Cerebellar cortex (tissue), 1 donor: ENCODE measurements around the gene SMAD3.

Experiments
- DNase-seq: peaks from one replicate; pipeline ENCODE4 v3.0.0-alpha.2; 2015; ENCODE audit warnings: low spot score

SMAD3 gene

DNA sequence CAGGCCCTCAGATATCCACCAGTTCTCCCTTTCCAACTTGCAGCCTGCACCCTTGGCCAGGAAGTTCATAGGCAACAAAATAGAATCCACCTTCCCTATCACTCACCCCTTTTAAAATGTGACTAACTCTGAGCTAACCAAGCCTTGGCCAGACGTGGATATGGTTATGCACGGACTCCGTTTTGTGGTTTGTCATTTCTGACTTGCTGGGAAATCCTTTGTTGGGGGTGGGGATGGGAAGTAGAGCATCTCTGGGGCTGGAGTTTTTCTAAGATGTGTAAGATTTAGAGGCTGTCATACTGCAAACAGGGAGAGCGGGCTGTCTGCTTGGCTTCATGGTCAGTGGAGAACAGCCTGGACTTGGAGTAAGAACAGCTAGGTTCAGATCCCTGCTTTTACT lies 62.6 kb downstream of the SMAD3 start:
- DNase-seq, result no peak

DNA sequence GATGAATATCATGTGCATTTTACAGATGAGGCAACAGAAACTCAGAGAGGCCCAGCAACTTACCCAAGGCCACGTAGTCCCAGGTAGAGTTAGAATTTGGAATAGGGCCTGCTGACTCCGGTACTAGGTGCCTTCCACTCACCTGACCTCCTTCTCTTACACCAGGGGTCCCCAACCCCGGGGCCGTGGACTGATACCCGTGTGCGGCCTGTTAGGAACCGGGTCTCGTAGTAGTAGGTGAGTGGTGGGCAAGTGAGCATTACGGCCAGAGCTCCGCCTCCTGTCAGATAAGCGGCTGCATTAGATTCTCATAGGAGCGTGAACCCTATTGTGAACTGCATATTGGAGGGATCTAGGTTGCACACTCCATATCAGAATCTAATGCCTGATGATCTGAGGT lies 64.8 kb downstream of the SMAD3 start:
- DNase-seq, result no peak

- no peak for DNase-seq
Measured at GRCh38 chr15:67130673-67131601, 65.5 kb downstream of the SMAD3 start.

DNA sequence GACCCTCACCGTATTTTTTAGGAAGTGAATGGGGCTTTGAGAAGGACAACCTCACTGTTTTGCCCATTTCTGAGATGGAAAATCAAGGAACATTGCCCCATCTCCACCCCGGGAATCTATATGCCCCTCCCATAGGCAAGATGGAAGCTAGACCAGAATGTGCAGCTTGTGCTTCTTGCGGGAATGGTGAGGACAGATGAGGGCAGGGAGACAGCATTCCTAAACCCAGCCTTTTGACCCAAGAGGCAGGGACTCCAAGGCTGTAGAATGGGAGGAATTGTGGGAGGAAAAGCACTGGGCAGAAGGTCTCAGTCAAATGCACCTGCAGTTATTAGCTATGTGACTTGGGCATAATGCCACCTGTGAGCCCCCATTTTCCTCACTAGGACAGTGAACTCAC lies 66.9 kb downstream of the SMAD3 start:
- DNase-seq, result no peak

DNA sequence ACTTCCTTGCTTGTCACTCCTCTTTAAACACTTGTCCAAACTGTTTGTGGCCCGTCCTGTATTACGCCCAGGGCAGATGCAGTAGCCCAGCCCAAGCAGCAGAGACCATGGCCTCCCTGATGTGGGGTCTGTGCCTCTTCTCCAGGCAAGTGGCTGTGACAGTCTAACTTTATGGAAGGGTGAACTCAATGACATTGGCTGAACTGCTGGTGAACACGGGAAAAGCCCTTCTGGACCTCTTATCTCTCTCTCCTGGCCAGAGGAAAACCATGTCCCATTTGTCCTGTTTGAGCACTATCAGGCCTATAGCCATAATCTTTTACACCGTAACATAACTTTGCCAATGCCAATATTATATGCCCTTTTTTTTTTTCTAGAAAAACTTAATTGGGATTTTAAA lies 67.6 kb downstream of the SMAD3 start:
- DNase-seq, result no peak

DNA sequence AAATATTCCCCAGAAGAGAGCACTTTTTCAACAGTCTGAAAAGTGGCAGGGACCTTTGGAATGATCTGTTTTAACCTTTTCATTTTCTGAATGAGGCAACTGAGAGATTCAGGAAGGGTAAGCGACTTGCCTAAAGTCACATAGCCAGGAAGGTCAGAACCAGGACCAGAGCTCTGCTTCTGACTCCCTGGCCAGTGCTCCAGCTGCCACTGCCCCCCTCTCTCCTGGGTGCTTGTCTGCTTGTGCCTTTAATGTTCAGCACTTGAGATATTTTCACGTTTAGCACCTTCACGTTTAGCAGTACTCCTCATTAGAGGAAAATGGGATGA lies 68.3 kb downstream of the SMAD3 start:
- DNase-seq, result no peak

DNA sequence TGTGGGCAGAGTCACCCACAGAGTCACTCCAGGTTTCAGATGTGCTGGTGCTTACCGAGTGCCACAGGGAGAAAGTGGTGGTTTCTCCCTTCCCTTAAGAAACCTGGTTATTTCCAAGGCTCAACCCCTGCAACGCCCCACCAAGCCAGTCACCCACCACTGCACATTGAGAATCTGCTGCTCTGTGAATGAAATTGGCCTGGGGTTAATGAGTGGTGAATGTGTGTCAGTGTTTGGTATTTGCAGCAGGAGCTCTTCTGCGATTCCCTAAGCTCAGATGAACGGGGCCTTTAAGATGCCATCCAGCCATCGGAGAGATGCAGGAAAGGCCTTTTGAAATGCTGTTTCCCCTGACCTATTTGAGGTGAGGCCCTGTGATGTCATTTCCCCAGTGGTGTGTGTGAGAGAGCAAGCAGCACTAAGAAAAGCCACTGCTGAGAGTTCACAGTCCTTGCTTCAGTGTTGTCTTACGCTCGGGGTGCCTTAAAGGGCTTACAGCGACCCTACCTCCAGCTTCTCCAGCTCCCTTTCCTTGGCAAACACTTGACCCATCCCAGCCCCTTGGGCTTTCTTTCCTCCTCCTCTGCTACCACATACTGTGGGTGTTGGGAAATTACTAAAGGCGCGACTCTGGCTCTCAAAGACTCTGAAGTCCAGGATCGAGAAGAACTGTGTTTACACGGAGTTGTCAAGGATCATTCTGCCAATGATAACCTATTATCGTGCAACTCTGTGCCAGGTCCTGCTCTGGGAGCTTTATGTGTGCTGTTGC lies 68.9 kb downstream of the SMAD3 start:
- DNase-seq, result peak; percentile 39

- DNase-seq, result no peak
Measured at GRCh38 chr15:67134871-67135492, 69.6 kb downstream of the SMAD3 start.

DNA sequence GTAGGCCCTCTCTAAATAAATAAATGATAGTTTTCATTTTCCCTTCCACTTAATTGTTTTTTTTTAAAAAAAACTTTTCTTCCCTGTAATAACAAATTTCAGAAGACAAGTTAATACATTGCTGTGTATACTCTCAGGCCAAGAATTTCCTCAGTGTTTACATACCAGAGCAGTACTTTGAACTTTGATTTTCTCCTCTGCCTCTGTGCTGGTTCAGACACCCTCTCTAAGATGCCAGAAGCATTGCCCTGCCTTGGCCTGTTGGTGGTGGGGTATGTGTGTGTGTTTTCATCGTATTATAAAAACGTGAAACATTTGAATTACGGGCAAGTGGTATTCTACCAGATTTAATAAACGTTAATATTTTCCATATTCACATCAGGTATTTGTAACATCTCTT lies 70.1 kb downstream of the SMAD3 start:
- no peak for DNase-seq

DNA sequence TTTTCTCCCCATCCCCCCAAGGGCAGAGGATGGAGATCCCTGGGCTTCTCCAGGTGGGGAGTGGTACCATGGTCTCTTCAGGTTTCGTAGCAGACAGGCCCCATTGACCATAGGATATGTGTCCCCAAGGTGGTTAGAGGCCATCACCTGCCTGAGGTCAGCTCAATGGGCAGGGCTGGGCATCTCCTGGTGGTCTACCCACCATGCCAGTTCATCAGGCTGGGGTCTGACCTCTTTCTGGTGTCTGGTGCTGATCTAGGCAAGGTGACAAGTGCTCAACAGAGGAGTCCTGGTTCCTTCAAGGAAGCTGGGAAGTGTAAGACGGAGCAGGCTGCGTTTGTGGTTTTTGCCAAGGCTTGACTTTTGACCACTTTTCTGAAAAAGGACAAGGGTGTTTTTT lies 71.4 kb downstream of the SMAD3 start:
- no peak for DNase-seq

DNA sequence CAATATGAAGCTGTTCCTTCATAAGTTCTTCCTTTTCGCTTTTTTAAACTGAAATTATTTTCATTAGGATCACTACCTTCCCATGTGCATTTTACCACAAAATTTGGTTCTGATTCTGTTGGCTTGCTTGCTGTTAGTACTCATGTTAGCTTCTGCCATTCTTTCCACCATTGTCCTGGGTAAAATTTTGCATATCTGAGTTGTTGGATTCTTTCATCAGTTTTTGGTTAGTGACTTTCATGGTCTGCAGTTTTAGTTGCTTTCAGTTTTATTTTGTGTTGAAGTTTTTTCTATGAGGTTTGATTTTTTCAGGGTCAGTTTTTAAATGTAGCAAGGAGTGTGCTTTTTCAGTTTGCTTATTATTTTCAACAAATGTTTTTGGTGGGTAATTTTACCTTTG lies 71.9 kb downstream of the SMAD3 start:
- no peak for DNase-seq

DNA sequence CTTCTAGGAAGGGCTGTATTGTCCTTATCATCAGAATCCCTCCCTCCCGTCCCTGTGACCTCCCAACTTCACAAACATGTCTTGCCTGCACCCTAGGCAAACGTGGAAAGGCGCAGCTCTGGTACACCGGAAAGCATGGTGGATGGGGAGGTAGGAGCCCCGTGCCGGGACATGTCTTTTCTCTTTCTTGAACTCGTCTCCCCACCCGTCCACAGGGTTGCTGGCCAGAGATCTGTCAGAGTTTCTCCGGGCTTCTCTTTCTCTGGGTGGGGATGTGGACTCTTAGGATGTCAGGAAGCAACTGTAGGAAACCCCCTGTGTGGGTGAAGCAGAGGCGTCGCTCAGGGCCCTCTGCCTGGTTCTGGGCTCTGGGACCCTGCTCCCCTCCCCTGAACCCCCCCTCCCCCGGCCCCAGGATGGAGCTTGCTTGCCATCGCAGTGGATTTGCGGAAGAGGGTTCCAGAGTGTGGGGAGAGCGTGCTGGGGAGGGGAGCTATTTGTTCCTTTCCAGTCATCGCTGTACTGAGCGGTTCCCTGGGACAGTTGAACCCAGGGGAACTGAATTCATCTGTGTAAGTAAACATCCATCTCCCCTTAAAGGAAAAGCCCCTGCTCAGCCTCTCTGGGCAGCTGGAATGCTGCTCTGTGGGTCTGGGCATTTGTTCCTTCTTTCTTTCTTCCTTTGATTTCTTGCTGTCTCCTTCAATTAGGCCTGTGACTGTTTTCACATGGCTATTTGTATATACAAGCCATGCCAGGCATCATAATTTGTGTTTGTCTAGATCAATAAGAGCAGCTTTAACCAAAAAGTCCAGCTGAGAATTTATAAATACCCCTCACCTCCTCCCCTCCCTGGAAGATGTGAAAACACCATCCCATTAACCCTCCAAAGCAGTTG lies 72.8 kb downstream of the SMAD3 start:
- no peak for DNase-seq

- no peak for DNase-seq
Measured at GRCh38 chr15:67138891-67139855, 73.8 kb downstream of the SMAD3 start.

DNA sequence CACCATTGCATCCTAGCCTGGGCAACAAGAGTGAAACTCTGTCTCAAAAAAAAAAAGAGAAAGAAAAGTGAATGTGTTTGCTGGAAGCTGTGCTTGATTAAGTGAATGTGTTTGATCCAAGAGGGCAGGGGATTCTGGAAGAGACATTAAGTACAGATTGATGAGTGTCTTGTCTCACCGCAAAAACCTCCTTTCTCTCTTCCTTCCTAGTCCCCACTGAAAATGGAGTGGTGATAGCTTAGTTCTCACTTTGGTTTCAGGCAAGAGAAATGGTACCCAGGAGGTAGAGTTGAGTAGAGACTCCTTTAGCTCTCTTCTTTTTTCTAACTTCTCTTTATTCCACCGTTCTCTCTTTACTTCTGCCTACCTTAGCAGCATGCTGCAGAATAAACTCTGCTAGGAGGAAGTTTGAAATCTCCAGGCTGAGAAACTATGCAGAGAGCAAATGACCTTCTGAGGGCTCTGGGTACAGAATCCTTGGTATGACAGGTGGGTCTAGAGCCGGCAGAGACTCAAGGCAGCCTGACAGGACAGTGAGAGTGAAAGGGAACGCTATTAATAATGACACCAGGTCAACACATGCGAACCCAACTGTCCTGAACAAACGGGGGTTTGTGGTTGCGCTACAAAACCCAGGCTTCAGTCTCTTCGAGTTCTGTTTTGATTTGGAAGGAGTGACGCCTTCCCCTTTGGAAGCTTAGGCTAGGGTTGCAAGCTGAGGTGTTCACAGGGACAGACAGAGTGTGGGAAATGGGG lies 74.9 kb downstream of the SMAD3 start:
- DNase-seq, result no peak

GRCh38 chr15:67142092-67142766 lies 76.8 kb downstream of the SMAD3 start:
- no peak for DNase-seq

DNA sequence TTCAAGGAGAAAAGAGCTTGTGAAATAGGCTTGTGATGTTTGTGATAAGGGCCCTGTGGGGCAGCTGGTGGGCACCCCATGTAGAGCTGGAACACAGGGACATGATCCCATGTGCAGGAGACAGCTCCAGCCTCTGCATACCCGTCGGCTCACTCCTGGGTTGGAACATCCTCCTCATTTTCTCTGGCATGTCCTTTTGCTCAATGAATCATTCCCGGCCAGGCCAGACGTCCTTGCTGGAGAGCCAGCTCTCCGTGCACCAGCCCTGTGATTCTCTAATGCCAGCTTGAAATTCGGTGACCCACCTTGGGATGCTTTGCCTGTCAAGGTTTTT lies 77.3 kb downstream of the SMAD3 start:
- DNase-seq, result no peak

DNA sequence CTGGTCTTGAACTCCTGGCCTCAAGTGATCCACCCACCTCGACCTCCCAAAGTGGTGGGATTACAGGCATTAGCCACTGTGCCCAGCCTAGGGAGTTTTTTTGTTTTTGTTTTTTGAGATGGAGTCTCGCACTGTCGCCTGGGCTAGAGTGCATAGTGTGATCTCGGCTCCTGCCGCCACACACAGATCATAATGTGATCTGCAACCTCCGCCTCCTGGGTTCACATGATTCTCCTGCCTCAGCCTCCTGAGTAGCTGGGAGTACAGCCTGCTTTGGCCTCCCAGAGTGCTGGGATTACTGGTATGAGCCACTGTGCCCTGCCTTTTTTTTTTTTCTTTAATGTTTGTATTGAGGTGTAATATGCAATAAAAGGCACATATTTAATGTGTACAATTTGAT lies 78.2 kb downstream of the SMAD3 start:
- DNase-seq, result no peak

DNA sequence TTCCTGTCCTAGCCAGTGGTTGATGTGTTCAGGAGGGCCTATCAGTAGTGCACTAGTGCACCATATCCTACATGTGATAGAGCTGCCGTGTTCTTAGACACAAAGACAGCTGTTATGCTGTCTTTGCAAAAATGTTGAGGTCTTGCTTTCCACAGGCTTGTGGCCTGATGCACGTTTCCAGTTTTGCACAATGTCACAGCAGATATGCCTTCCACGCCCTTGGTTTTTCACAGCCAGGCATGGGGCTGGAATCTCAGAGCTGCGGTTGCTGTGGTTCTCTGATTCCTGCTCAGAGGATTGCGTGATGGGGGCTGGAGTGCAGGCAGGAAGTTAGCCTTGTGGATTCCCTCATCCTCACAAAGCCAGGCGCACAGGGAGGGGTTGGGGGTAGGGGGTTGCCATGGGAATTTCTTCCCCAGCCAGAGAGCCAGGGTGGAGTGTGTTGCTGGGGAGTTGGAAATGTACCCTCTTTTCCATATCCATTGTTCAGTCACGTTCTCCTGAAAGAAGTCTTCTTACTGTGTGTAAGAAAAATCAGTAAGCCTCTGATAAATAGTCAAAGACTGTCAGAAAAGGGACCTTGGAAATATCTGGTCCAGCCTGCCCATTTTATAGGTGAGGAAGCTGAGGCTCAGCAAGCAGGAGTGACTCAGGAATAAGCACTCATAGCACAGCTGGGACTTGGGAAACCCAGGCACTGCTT lies 79.4 kb downstream of the SMAD3 start:
- no peak for DNase-seq

GRCh38 chr15:67145312-67145610 lies 79.9 kb downstream of the SMAD3 start:
- no peak for DNase-seq
